ENCODE data around the gene CAMTA1.

DNA sequence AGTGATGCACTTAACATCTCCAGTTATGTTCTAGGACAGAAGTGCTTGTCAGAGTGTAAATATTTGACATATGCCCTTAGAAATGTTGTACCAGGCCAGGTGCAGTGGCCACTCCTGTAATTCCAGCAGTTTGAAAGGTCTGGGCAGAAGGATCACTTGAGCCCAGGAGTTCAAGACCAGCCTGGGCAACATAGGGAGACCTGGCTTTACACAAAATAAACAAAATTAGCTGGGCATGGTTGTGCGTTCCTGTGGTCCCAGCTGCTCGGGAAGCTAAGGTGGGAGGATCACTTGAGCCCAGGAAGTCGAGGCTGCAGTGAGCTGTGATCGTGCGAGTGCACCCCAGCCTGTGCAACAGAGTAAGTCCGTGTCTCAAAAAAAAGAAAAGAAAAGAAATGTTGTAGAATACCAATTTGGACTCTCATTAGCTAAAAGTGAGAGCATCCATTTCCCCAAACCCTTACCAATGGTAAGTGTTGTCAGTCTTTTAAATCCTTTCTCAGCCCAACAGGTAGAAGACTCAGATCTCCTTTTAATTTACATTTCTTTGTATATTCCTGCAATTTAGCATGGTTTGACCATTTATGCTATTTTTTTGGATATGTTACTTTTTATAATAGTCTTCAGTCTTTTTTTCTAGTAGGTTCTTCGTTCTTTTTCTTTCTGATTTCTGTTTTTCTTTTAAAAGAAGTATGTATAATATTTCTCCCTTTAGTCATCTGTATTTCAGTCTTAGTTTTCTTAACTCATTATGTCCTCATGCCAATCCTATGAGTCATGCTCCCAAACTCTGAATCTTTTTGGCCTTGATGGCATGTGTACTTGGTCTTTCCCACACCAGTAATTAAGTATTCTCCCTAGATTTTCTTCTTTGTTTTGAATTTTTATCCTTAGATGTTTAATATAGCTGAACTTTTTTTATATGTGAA lies 74.4 kb downstream of the CAMTA1 start:
- TF ChIP-seq BACH2 (CRISPR knock-in tag; IDR thresholded peaks at IDR 0.05; ENCODE audit: borderline replicate concordance) (no peak), ZNF70 (CRISPR knock-in tag; IDR thresholded peaks at IDR 0.05) (no peak)
- TF ChIP-seq, protein P1, sequence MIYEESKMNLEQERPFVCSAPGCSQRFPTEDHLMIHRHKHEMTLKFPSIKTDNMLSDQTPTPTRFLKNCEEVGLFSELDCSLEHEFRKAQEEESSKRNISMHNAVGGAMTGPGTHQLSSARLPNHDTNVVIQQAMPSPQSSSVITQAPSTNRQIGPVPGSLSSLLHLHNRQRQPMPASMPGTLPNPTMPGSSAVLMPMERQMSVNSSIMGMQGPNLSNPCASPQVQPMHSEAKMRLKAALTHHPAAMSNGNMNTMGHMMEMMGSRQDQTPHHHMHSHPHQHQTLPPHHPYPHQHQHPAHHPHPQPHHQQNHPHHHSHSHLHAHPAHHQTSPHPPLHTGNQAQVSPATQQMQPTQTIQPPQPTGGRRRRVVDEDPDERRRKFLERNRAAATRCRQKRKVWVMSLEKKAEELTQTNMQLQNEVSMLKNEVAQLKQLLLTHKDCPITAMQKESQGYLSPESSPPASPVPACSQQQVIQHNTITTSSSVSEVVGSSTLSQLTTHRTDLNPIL (CRISPR knock-in tag; IDR thresholded peaks at IDR 0.05; ENCODE audit: low read depth): peak; percentile 68; the same call in 1 of the 2 replicates
- TF ChIP-seq, protein P2, sequence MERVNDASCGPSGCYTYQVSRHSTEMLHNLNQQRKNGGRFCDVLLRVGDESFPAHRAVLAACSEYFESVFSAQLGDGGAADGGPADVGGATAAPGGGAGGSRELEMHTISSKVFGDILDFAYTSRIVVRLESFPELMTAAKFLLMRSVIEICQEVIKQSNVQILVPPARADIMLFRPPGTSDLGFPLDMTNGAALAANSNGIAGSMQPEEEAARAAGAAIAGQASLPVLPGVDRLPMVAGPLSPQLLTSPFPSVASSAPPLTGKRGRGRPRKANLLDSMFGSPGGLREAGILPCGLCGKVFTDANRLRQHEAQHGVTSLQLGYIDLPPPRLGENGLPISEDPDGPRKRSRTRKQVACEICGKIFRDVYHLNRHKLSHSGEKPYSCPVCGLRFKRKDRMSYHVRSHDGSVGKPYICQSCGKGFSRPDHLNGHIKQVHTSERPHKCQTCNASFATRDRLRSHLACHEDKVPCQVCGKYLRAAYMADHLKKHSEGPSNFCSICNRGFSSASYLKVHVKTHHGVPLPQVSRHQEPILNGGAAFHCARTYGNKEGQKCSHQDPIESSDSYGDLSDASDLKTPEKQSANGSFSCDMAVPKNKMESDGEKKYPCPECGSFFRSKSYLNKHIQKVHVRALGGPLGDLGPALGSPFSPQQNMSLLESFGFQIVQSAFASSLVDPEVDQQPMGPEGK (CRISPR knock-in tag; IDR thresholded peaks at IDR 0.05; ENCODE audit: borderline replicate concordance): no peak
